Neural cell (in vitro differentiated cells): ENCODE results near the gene IFNK. TPM values are rescaled to one million over a fixed set of nuclear protein-coding genes. Genes with fewer than 3 reads are reported as not detected.

Experiments used
- H2AFZ ChIP-seq: fragments of 200-600, 300-800 bp; sonication (generic), shearing (Covaris generic); 2 replicates; pipeline ENCODE4 v1.6.0; 2014; ENCODE audit warnings: low read depth, mild to moderate bottlenecking, antibody characterized with exemption, low read length, moderate library complexity
- H3F3A ChIP-seq: fragments of 200-600 bp; shearing (Covaris generic); 2 replicates; pipeline ENCODE4 v1.6.1; 2016; ENCODE audit warnings: mild to moderate bottlenecking, moderate library complexity, mixed read lengths, antibody characterized with exemption, low read length; ENCODE audit not compliant: insufficient read depth, poor library complexity, severe bottlenecking
- H3K27ac ChIP-seq: fragments of 200-600, 300-800 bp; sonication (generic), shearing (Covaris generic); 2 replicates; pipeline ENCODE4 v1.5.1; 2014; ENCODE audit warnings: mild to moderate bottlenecking, low read length, moderate library complexity
- H3K27me3 ChIP-seq: fragments of 300-800, 200-600 bp; sonication (generic), shearing (Covaris generic); 2 replicates; pipeline ENCODE4 v1.6.0; 2014; ENCODE audit warnings: mild to moderate bottlenecking, low read depth, low read length, moderate library complexity; ENCODE audit not compliant: insufficient read depth
- H3K36me3 ChIP-seq: fragments of 300-800, 200-600 bp; sonication (generic), shearing (Covaris generic); 2 replicates; pipeline ENCODE4 v1.5.1; 2014; ENCODE audit warnings: mild to moderate bottlenecking, antibody characterized with exemption, low read length, moderate library complexity; ENCODE audit not compliant: insufficient read depth
- H3K4me2 ChIP-seq: fragments of 300-800, 200-600 bp; sonication (generic), shearing (Covaris generic); 2 replicates; pipeline ENCODE4 v1.6.0; 2014; ENCODE audit warnings: mild to moderate bottlenecking, low read length
- H3K4me3 ChIP-seq: fragments of 300-800, 200-600 bp; sonication (generic), shearing (Covaris generic); 2 replicates; pipeline ENCODE4 v1.5.1; 2014; ENCODE audit warnings: mild to moderate bottlenecking, low read length, moderate library complexity
- H3K79me2 ChIP-seq: fragments of 200-600 bp; shearing (Covaris generic); replicated peaks from 2 replicates; pipeline ENCODE4 v1.6.0; 2014; ENCODE audit warnings: mild to moderate bottlenecking, low read length, moderate library complexity; ENCODE audit not compliant: insufficient read depth
- H3K9ac ChIP-seq: fragments of 300-800, 200-600 bp; sonication (generic), shearing (Covaris generic); 2 replicates; pipeline ENCODE4 v1.6.1; 2016; ENCODE audit warnings: mild to moderate bottlenecking, low read length, mixed read lengths
- H3K9me2 ChIP-seq: fragments of 200-600 bp; shearing (Covaris generic); 2 replicates; pipeline ENCODE4 v1.6.1; 2016; ENCODE audit warnings: mild to moderate bottlenecking, low read length, mixed read lengths; ENCODE audit not compliant: insufficient read depth
- H3K9me3 ChIP-seq: fragments of 200-600, 300-800 bp; sonication (generic), shearing (Covaris generic); 2 replicates; pipeline ENCODE4 v1.6.1; 2016; ENCODE audit warnings: mild to moderate bottlenecking, mixed run types, low read length, moderate library complexity, mixed read lengths
- H4K20me1 ChIP-seq: fragments of 200-600 bp; shearing (Covaris generic); 2 replicates; pipeline ENCODE4 v1.6.1; 2016; ENCODE audit warnings: mild to moderate bottlenecking, mixed run types; ENCODE audit not compliant: insufficient read depth
- CTCF ChIP-seq: fragments of 450-650 bp; IDR thresholded peaks from 2 replicates; pipeline ENCODE4 v1.5.1; 2014; ENCODE audit warnings: antibody characterized with exemption, mild to moderate bottlenecking, moderate library complexity; ENCODE audit not compliant: poor library complexity, severe bottlenecking
- EP300 ChIP-seq: fragments of 450-650 bp; conservative IDR thresholded peaks from 2 replicates; pipeline ENCODE4 v1.6.1; 2014; ENCODE audit warnings: antibody characterized with exemption, mild to moderate bottlenecking, moderate library complexity; ENCODE audit not compliant: poor library complexity, severe bottlenecking
- EZH2 ChIP-seq: fragments of 200-600, 300-800 bp; shearing (Covaris generic), sonication (generic); IDR thresholded peaks from 2 replicates; pipeline ENCODE4 v1.6.1; 2014; ENCODE audit warnings: antibody characterized with exemption, low read length, borderline replicate concordance, mild to moderate bottlenecking; ENCODE audit not compliant: insufficient read depth, poor library complexity, severe bottlenecking
- MXI1 ChIP-seq: fragments of 450-650 bp; conservative IDR thresholded peaks from 2 replicates; pipeline ENCODE4 v1.6.1; 2014; ENCODE audit warnings: antibody characterized with exemption, mild to moderate bottlenecking; ENCODE audit not compliant: poor library complexity, severe bottlenecking
- POLR2AphosphoS5 ChIP-seq: IDR thresholded peaks from 2 replicates; pipeline ENCODE4 v1.6.1; 2012
- RAD21 ChIP-seq: fragments of 450-650 bp; conservative IDR thresholded peaks from 2 replicates; pipeline ENCODE4 v1.6.1; 2014; ENCODE audit warnings: antibody characterized with exemption, mild to moderate bottlenecking, moderate library complexity
- REST ChIP-seq: IDR thresholded peaks from 2 replicates; pipeline ENCODE4 v1.6.1; 2012; ENCODE audit warnings: borderline replicate concordance
- SMC3 ChIP-seq: fragments of 450-650 bp; conservative IDR thresholded peaks from 2 replicates; pipeline ENCODE4 v1.6.1; 2014; ENCODE audit warnings: antibody characterized with exemption, mild to moderate bottlenecking, moderate library complexity; ENCODE audit not compliant: poor library complexity
- TAF1 ChIP-seq: IDR thresholded peaks from 2 replicates; pipeline ENCODE4 v1.6.1; 2012; ENCODE audit warnings: low read depth
- polyA plus RNA-seq: library from polyadenylated mRNA; depleted of rRNA; stranded (reverse); fragments of >200 nt; gene quantifications from 2 replicates; pipeline ENCODE4 v1.2.3, GENCODE V29; 2014

The IFNK gene
- polyA plus RNA-seq, 1 donor from 2014 or later, result not detected

GRCh38 chr9:27539479-27540441 is 15.7 kb downstream of the IFNK start:
- no peak overlapping the region for H2AFZ ChIP-seq
- no peaks in the 10 kb centered on the region for H3K9me3 ChIP-seq
- TF ChIP-seq EZH2 (no peak), CTCF (no peak), POLR2AphosphoS5 (no peak), EP300 (no peak), RAD21 (no peak), REST (no peak), TAF1 (no peak), SMC3 (no peak), MXI1 (no peak)
- H3K9me2 ChIP-seq, result no peaks in the 10 kb centered on the region
- no peaks in the 10 kb centered on the region for H3F3A ChIP-seq
- H3K79me2 ChIP-seq, result no peaks in the 10 kb centered on the region
- no peak overlapping the region for H3K4me3 ChIP-seq
- no peak overlapping the region for H3K9ac ChIP-seq
- H3K4me2 ChIP-seq, result no peak overlapping the region
- no peaks in the 10 kb centered on the region for H4K20me1 ChIP-seq
- H3K27me3 ChIP-seq, result no peaks in the 10 kb centered on the region
- H3K27ac ChIP-seq, result no peak overlapping the region
- H3K36me3 ChIP-seq, result peaks cover 13% of the 10 kb centered on the region

GRCh38 chr9:27540502-27540901 is 16.4 kb downstream of the IFNK start:
- Histone ChIP-seq H3K36me3 (peaks cover 14% of the 10 kb centered on the region), H3K9ac (no peak overlapping the region), H3F3A (no peaks in the 10 kb centered on the region), H3K9me2 (no peaks in the 10 kb centered on the region), H3K79me2 (no peaks in the 10 kb centered on the region), H4K20me1 (no peaks in the 10 kb centered on the region), H3K4me3 (no peak overlapping the region), H3K27me3 (no peaks in the 10 kb centered on the region), H3K4me2 (no peak overlapping the region), H3K27ac (no peak overlapping the region), H2AFZ (no peak overlapping the region), H3K9me3 (no peaks in the 10 kb centered on the region)
- TF ChIP-seq EZH2 (no peak), CTCF (no peak), MXI1 (no peak), RAD21 (no peak), TAF1 (no peak), SMC3 (no peak), REST (no peak), POLR2AphosphoS5 (no peak), EP300 (no peak)
